ENCODE measurements around the gene TNIP1. TPM values are rescaled to one million over a fixed set of nuclear protein-coding genes. Genes with fewer than 3 reads are reported as not detected.

Gene TNIP1
- polyA plus RNA-seq, 1 experiment = 42.6 TPM

GRCh38 chr5:151126199-151126645, 45.4 kb upstream of the TNIP1 start:
- no peak overlapping the region for H3K4me3 ChIP-seq (ENCODE audit: low read depth, low read length)
- POLR2A ChIA-PET = interaction anchor here (1.3 to 1.4 kb wide), 2 partner anchors 9 to 39 kb away, joined by 3 to 5 read pairs; no protein-coding TSS in a partner anchor
- H3K9me3 ChIP-seq (ENCODE audit: control insufficient read depth, insufficient read depth, low read length) = no peaks in the 10 kb centered on the region
- CTCF ChIA-PET = interaction anchor here (0.7 to 6.9 kb wide), 35 partner anchors 10 to 526 kb away, joined by 3 to 159 read pairs (median 7); partner anchors contain the start of genes ANXA6 and GPX3
- no peaks in the 10 kb centered on the region for H3K27me3 ChIP-seq (ENCODE audit: control insufficient read depth, insufficient read depth, low read length)
- TF ChIP-seq CTCF (IDR thresholded peaks at IDR 0.05; ENCODE audit: low read depth, low read length) = peak; percentile 69
- DNase-seq (ENCODE audit: low read depth, low spot score) = no peak
- H3K27ac ChIP-seq (ENCODE audit: low read depth, low read length) = no peak overlapping the region

GRCh38 chr5:151125421-151125820, 44.6 kb upstream of the TNIP1 start:
- H3K4me3 ChIP-seq (ENCODE audit: low read depth, low read length) = no peak overlapping the region
- POLR2A ChIA-PET = interaction anchor here (1.3 to 1.4 kb wide), 2 partner anchors 10 to 39 kb away, joined by 3 to 5 read pairs; no protein-coding TSS in a partner anchor
- H3K9me3 ChIP-seq (ENCODE audit: control insufficient read depth, insufficient read depth, low read length) = no peaks in the 10 kb centered on the region
- DNase-seq (ENCODE audit: low read depth, low spot score) = no peak
- no peak for TF ChIP-seq CTCF (IDR thresholded peaks at IDR 0.05; ENCODE audit: low read depth, low read length)
- H3K27me3 ChIP-seq (ENCODE audit: control insufficient read depth, insufficient read depth, low read length) = no peaks in the 10 kb centered on the region
- CTCF ChIA-PET = interaction anchor here (0.7 to 6.9 kb wide), 30 partner anchors 10 to 527 kb away, joined by 3 to 159 read pairs (median 8); partner anchors contain the start of genes ANXA6 and GPX3
- H3K27ac ChIP-seq (ENCODE audit: low read depth, low read length) = no peak overlapping the region

- Histone ChIP-seq H3K27ac (ENCODE audit: low read depth, low read length) (no peak overlapping the region), H3K9me3 (ENCODE audit: control insufficient read depth, insufficient read depth, low read length) (no peaks in the 10 kb centered on the region), H3K27me3 (ENCODE audit: control insufficient read depth, insufficient read depth, low read length) (no peaks in the 10 kb centered on the region), H3K4me3 (ENCODE audit: low read depth, low read length) (no peak overlapping the region)
- TF ChIP-seq CTCF (IDR thresholded peaks at IDR 0.05; ENCODE audit: low read depth, low read length) = no peak
- POLR2A ChIA-PET = no interaction called here
- no peak for DNase-seq (ENCODE audit: low read depth, low spot score)
- CTCF ChIA-PET = interaction anchor here (0.6 to 6.9 kb wide), 7 partner anchors 8 to 72 kb away, joined by 3 to 159 read pairs (median 25); partner anchors contain the start of gene ANXA6
Observed at GRCh38 chr5:151123897-151124751, 43.3 kb upstream of the TNIP1 start.

GRCh38 chr5:151122828-151123227, 42.0 kb upstream of the TNIP1 start:
- ChIA-PET CTCF (interaction anchor here (1.1 to 6.9 kb wide), 3 partner anchors 43 to 74 kb away, joined by 3 to 159 read pairs (median 5); no protein-coding TSS in a partner anchor), POLR2A (no interaction called here)
- TF ChIP-seq CTCF (IDR thresholded peaks at IDR 0.05; ENCODE audit: low read depth, low read length) = no peak
- Histone ChIP-seq H3K9me3 (ENCODE audit: control insufficient read depth, insufficient read depth, low read length) (no peaks in the 10 kb centered on the region), H3K4me3 (ENCODE audit: low read depth, low read length) (no peak overlapping the region), H3K27ac (ENCODE audit: low read depth, low read length) (no peak overlapping the region), H3K27me3 (ENCODE audit: control insufficient read depth, insufficient read depth, low read length) (no peaks in the 10 kb centered on the region)
- no peak for DNase-seq (ENCODE audit: low read depth, low spot score)

GRCh38 chr5:151121665-151122064, 40.8 kb upstream of the TNIP1 start:
- ChIA-PET POLR2A (no interaction called here), CTCF (interaction anchor here (1.2 to 6.9 kb wide), 3 partner anchors 44 to 73 kb away, joined by 5 to 159 read pairs (median 6); no protein-coding TSS in a partner anchor)
- TF ChIP-seq CTCF (IDR thresholded peaks at IDR 0.05; ENCODE audit: low read depth, low read length) = no peak

More at GRCh38 chr5:151121665-151122064, 40.8 kb upstream of the TNIP1 start:
- DNase-seq (ENCODE audit: low read depth, low spot score) = no peak
- H3K27ac ChIP-seq (ENCODE audit: low read depth, low read length) = no peak overlapping the region
- no peaks in the 10 kb centered on the region for H3K27me3 ChIP-seq (ENCODE audit: control insufficient read depth, insufficient read depth, low read length)
- H3K4me3 ChIP-seq (ENCODE audit: low read depth, low read length) = no peak overlapping the region
- no peaks in the 10 kb centered on the region for H3K9me3 ChIP-seq (ENCODE audit: control insufficient read depth, insufficient read depth, low read length)

All from AG04450 (cell line).